K562 (cell line): ENCODE results near the gene LCP2. TPM values are rescaled to one million over a fixed set of nuclear protein-coding genes. Genes with fewer than 3 reads are reported as not detected.

Experiments
- BACH1 ChIP-seq: fragments of 200-800 bp; sonication (Bioruptor generic); IDR thresholded peaks from 2 replicates; pipeline ENCODE4 v1.6.1; 2016; ENCODE audit warnings: missing genetic modification characterization, missing compliant biosample characterization
- CBX3 ChIP-seq, 2 experiments: IDR thresholded peaks; 1 replicate in 1 of 2; 2 replicates in 1 of 2; pipeline ENCODE4 v1.6.1; 2012; ENCODE audit warnings: inconsistent platforms in 2 of 2, low read length in 2 of 2, borderline replicate concordance in 1 of 2, control low read depth in 1 of 2
- CREB1 ChIP-seq, 2 experiments: sonication (generic) in 1 of 2; formaldehyde crosslinking in 1 of 2; IDR thresholded peaks; 2 replicates each; pipeline versions ENCODE4 v1.6.1 to v1.8.0; 2012 to 2022; ENCODE audit warnings: inconsistent platforms in 1 of 2, mild to moderate bottlenecking in 1 of 2, missing genetic modification reagents in 1 of 2, moderate library complexity in 1 of 2
- FOXM1 ChIP-seq, 2 experiments: fragments of 450-650 bp in 1 of 2; sonication (generic) in 1 of 2; formaldehyde crosslinking in 1 of 2; IDR thresholded peaks; 2 replicates each; pipeline versions ENCODE4 v1.6.1 to v1.9.0; 2017 to 2022; ENCODE audit warnings: low read depth in 2 of 2, mild to moderate bottlenecking in 2 of 2, missing genetic modification reagents in 1 of 2, moderate library complexity in 1 of 2
- FOXP1 ChIP-seq: sonication (generic); formaldehyde crosslinking; IDR thresholded peaks from 2 replicates; pipeline ENCODE4 v1.8.0; 2022; ENCODE audit warnings: mild to moderate bottlenecking, missing genetic modification reagents
- KDM2B ChIP-seq: fragments of 250-450 bp; sonication (Bioruptor Pico); IDR thresholded peaks from 2 replicates; pipeline ENCODE4 v1.8.0; 2021; ENCODE audit warnings: mild to moderate bottlenecking, moderate library complexity
- MBD2 ChIP-seq: sonication (generic); IDR thresholded peaks from 2 replicates; pipeline ENCODE4 v1.6.1; 2016; ENCODE audit warnings: low read depth, borderline replicate concordance
- RUNX1 ChIP-seq: sonication (generic); IDR thresholded peaks from 2 replicates; pipeline ENCODE4 v1.6.1; 2016; ENCODE audit warnings: antibody characterized with exemption, low read depth
- TBP ChIP-seq: optimal IDR thresholded peaks from 2 replicates; pipeline ENCODE3; 2011; ENCODE audit warnings: low read depth, low read length, improper control_type of control experiment
- polyA plus RNA-seq, 8 experiments: library from polyadenylated mRNA; depleted of rRNA in 4 of 8; stranded (reverse) in 5 of 8; unstranded in 3 of 8; fragments of >200 nt; fragmentation: Nextera tagmentation in 2 of 8; fragmentation: Illumina TruSeq in 1 of 8; extraction: Ambion mirVana in 2 of 8; extraction: Trizol in 1 of 8; gene quantifications; 2 replicates each; pipeline versions ENCODE4 v1.2.1 to v1.2.3, GENCODE V29; 2011 to 2014; ENCODE audit warnings: inconsistent platforms in 1 of 8, missing spikeins in 1 of 8
- total RNA-seq, 7 experiments: library from RNA; depleted of rRNA in 6 of 7; stranded (reverse); fragments of >200 nt in 6 of 7; fragmentation: Illumina TruSeq in 2 of 7; extraction: Trizol in 2 of 7; gene quantifications; 2 replicates each; pipeline versions ENCODE4 v1.2.1 to v1.2.3, GENCODE V29; 2011 to 2021; ENCODE audit warnings: low replicate concordance in 1 of 7
- TF ChIP-seq, protein P1 (sequence below), 2 experiments: fragments of 450-650 bp; IDR thresholded peaks; 2 replicates each; pipeline ENCODE4 v1.6.1; 2016; ENCODE audit warnings: mild to moderate bottlenecking in 2 of 2, borderline replicate concordance in 1 of 2, low read depth in 1 of 2, moderate library complexity in 1 of 2
- TF ChIP-seq, protein P2 (sequence below): fragments of 450-650 bp; IDR thresholded peaks from 2 replicates; pipeline ENCODE4 v1.6.1; 2016; ENCODE audit warnings: low read depth, mild to moderate bottlenecking, moderate library complexity
- TF ChIP-seq, protein P3 (sequence below), 3 experiments: fragments of 200-800 bp in 1 of 3; fragments of 250-450 bp in 1 of 3; fragments of 450-650 bp in 1 of 3; sonication (Bioruptor Pico) in 1 of 3; sonication (Bioruptor generic) in 1 of 3; formaldehyde crosslinking in 1 of 3; IDR thresholded peaks; 2 replicates each; pipeline versions ENCODE4 v1.6.1 to v1.8.0; 2016 to 2022; ENCODE audit warnings: mild to moderate bottlenecking in 2 of 3, missing genetic modification characterization in 2 of 3, missing compliant biosample characterization in 1 of 3, moderate library complexity in 1 of 3

Gene LCP2
- total and polyA plus RNA-seq, 9 of the 15 experiments (the other 6 are each of a cell fraction or from before 2014, with no cell fraction given) = 4.0 to 31.3 (median 14.6) TPM

DNA sequence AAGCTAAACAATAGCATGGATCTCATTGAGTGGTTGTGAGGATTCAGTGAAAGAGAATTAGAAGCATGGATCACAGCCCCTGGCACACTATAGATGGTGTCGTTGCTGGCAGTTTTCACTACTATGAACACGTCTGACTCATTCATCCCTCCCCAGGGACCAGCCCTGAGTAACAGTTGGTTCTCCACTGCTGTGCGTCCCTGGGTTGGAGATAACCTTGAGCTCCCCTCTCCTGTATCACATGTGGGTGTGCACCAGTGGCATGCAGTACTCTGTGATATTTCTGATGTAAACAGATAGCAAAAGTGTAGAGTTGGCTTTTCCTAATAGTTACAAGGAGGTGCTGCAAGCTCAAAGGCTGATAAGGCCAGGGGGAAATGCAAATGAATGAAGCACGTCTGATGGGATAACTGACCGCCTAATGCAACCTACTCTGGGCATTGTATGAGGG is 8.8 kb upstream of the LCP2 start (continued):
- TF ChIP-seq, protein P1, sequence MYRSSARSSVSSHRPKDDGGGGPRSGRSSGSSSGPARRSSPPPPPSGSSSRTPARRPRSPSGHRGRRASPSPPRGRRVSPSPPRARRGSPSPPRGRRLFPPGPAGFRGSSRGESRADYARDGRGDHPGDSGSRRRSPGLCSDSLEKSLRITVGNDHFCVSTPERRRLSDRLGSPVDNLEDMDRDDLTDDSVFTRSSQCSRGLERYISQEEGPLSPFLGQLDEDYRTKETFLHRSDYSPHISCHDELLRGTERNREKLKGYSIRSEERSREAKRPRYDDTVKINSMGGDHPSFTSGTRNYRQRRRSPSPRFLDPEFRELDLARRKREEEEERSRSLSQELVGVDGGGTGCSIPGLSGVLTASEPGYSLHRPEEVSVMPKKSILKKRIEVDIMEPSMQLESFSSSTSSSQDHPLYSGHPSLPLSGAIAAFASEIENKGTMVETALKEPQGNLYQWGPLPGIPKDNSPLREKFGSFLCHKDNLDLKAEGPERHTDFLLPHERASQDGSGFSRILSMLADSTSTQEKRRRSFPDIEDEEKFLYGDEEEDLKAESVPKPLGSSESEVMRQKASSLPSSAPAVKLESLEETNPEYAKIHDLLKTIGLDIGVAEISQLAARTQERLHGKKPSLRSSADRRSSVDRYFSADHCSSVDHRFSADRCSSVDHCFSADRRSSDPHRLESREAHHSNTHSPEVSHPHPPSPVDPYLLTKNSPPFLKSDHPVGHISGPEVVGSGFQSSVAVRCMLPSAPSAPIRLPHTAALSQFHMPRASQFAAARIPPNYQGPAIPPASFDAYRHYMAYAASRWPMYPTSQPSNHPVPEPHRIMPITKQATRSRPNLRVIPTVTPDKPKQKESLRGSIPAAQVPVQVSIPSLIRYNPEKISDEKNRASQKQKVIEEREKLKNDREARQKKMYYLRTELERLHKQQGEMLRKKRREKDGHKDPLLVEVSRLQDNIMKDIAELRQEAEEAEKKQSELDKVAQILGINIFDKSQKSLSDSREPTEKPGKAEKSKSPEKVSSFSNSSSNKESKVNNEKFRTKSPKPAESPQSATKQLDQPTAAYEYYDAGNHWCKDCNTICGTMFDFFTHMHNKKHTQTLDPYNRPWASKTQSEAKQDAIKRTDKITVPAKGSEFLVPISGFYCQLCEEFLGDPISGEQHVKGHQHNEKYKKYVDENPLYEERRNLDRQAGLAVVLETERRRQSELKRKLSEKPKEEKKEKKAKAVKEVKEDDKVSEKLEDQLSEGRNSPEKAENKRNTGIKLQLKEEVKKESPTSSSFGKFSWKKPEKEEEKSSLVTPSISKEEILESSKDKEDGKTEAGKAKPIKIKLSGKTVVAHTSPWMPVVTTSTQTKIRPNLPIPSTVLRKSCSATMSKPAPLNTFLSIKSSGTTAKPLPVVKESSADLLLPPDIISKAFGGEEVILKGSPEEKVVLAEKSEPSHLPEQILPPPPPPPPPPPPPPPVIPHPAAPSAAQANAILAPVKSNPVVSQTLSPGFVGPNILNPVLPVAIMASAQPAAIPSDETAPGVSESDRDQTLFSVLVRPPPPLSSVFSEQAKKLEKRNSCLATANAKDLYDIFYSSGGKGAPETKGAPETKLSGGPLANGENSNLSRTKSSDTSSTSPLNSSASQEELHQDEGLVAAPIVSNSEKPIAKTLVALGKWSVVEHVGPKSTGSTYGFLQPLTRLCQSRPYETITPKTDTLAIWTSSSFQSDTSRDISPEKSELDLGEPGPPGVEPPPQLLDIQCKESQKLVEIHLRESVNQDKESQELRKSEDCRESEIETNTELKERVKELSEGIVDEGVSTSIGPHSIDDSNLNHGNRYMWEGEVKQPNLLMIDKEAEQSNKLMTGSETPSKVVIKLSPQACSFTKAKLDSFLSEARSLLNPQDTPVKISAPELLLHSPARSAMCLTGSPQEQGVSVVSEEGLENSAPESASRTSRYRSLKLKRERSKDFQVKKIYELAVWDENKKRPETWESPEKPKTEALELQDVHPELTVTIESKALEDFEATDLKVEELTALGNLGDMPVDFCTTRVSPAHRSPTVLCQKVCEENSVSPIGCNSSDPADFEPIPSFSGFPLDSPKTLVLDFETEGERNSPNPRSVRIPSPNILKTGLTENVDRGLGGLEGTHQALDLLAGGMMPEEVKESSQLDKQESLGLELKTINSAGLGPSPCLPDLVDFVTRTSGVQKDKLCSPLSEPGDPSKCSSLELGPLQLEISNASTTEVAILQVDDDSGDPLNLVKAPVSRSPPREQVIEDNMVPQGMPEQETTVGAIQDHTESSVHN (IDR thresholded peaks at IDR 0.05; ENCODE audit: borderline replicate concordance in 1 of 2, low read depth in 1 of 2) = peak in 1 of 2 experiments; percentile 75; a peak in 2 of 4 replicates
- TF ChIP-seq FOXM1 (IDR thresholded peaks at IDR 0.05; ENCODE audit: low read depth) = peak; percentile 21; the same call in 1 of the 2 replicates
- TF ChIP-seq FOXM1 (CRISPR knock-in tag; IDR thresholded peaks at IDR 0.05; ENCODE audit: low read depth) = no peak
- TF ChIP-seq CREB1 (IDR thresholded peaks at IDR 0.05) = peak; percentile 35; the same call in 1 of the 2 replicates
- no peak for TF ChIP-seq CREB1 (CRISPR knock-in tag; IDR thresholded peaks at IDR 0.05)
- TF ChIP-seq RUNX1 = peak; percentile 48; the same call in 1 of the 2 replicates
- no peak for TF ChIP-seq KDM2B (CRISPR knock-in tag)
- TF ChIP-seq BACH1 (tag) = peak; percentile 29; the same call in 1 of the 2 replicates
- peak; percentile 64; the same call in 1 of the 2 replicates for TF ChIP-seq FOXP1 (CRISPR knock-in tag)
- TF ChIP-seq, protein P2, sequence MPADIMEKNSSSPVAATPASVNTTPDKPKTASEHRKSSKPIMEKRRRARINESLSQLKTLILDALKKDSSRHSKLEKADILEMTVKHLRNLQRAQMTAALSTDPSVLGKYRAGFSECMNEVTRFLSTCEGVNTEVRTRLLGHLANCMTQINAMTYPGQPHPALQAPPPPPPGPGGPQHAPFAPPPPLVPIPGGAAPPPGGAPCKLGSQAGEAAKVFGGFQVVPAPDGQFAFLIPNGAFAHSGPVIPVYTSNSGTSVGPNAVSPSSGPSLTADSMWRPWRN = peak; percentile 64; the same call in 1 of the 2 replicates
- TF ChIP-seq TBP = peak; percentile 48
- peak; percentile 72; the same call in 1 of the 2 replicates for TF ChIP-seq MBD2
- peak in 1 of 2 experiments; percentile 31; a peak in 1 of 3 replicates for TF ChIP-seq CBX3 (IDR thresholded peaks at IDR 0.05; ENCODE audit: borderline replicate concordance in 1 of 2, low read length in 2 of 2)
- TF ChIP-seq, protein P3, sequence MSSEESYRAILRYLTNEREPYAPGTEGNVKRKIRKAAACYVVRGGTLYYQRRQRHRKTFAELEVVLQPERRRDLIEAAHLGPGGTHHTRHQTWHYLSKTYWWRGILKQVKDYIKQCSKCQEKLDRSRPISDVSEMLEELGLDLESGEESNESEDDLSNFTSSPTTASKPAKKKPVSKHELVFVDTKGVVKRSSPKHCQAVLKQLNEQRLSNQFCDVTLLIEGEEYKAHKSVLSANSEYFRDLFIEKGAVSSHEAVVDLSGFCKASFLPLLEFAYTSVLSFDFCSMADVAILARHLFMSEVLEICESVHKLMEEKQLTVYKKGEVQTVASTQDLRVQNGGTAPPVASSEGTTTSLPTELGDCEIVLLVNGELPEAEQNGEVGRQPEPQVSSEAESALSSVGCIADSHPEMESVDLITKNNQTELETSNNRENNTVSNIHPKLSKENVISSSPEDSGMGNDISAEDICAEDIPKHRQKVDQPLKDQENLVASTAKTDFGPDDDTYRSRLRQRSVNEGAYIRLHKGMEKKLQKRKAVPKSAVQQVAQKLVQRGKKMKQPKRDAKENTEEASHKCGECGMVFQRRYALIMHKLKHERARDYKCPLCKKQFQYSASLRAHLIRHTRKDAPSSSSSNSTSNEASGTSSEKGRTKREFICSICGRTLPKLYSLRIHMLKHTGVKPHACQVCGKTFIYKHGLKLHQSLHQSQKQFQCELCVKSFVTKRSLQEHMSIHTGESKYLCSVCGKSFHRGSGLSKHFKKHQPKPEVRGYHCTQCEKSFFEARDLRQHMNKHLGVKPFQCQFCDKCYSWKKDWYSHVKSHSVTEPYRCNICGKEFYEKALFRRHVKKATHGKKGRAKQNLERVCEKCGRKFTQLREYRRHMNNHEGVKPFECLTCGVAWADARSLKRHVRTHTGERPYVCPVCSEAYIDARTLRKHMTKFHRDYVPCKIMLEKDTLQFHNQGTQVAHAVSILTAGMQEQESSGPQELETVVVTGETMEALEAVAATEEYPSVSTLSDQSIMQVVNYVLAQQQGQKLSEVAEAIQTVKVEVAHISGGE (CRISPR knock-in tag; IDR thresholded peaks at IDR 0.05) = peak in 1 of 3 experiments; percentile 76; a peak in 2 of 6 replicates
